ENCODE data around the gene DGCR8. TPM values are rescaled to one million over a fixed set of nuclear protein-coding genes. Genes with fewer than 3 reads are reported as not detected.

The DGCR8 gene
- total RNA-seq, 1 experiment from 2014 or later = 41.7 TPM

GRCh38 chr22:20111689-20112622 lies 31.9 kb downstream of the DGCR8 start:
- Histone ChIP-seq H3K9me3 (ENCODE audit: low read length) (no peaks in the 10 kb centered on the region), H3K9ac (ENCODE audit: low read length) (no peak overlapping the region), H3K9me2 (replicated peaks; ENCODE audit: low read length) (no peaks in the 10 kb centered on the region), H3K36me3 (ENCODE audit: low read depth, low read length) (peaks cover 25% of the 10 kb centered on the region), H3K4me3 (ENCODE audit: low read length) (no peak overlapping the region), H3F3A (ENCODE audit: low read length, unreplicated experiment) (no peaks in the 10 kb centered on the region), H3K27me3 (ENCODE audit: low read length) (no peaks in the 10 kb centered on the region), H2AFZ (ENCODE audit: low read length) (no peak overlapping the region), H4K20me1 (ENCODE audit: low read length) (no peaks in the 10 kb centered on the region), H3K79me2 (ENCODE audit: low read length) (peaks cover 28% of the 10 kb centered on the region), H3K4me2 (ENCODE audit: low read length) (no peak overlapping the region), H3K4me1 (ENCODE audit: insufficient read depth, low read length) (peaks cover 11% of the 10 kb centered on the region; the same call in 1 of the 2 replicates), H3K27ac (ENCODE audit: low read length) (no peak overlapping the region)
- no TSS peak for BruUV-seq (replicated peaks)
- POLR2A ChIA-PET (ENCODE audit: unreplicated experiment) = no interaction called here
- DNase-seq = no peak
- no peak for ATAC-seq
- TF ChIP-seq EZH2 (IDR thresholded peaks at IDR 0.05; ENCODE audit: low read length, unreplicated experiment) (no peak), EZH2phosphoT487 (IDR thresholded peaks at IDR 0.05; ENCODE audit: borderline replicate concordance, low read length) (no peak)
- TF ChIP-seq, protein P1, sequence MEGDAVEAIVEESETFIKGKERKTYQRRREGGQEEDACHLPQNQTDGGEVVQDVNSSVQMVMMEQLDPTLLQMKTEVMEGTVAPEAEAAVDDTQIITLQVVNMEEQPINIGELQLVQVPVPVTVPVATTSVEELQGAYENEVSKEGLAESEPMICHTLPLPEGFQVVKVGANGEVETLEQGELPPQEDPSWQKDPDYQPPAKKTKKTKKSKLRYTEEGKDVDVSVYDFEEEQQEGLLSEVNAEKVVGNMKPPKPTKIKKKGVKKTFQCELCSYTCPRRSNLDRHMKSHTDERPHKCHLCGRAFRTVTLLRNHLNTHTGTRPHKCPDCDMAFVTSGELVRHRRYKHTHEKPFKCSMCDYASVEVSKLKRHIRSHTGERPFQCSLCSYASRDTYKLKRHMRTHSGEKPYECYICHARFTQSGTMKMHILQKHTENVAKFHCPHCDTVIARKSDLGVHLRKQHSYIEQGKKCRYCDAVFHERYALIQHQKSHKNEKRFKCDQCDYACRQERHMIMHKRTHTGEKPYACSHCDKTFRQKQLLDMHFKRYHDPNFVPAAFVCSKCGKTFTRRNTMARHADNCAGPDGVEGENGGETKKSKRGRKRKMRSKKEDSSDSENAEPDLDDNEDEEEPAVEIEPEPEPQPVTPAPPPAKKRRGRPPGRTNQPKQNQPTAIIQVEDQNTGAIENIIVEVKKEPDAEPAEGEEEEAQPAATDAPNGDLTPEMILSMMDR (conservative IDR thresholded peaks at IDR 0.05; ENCODE audit: low read depth, low read length) = no peak
- CTCF ChIA-PET = no interaction called here
- intact Hi-C loops (cut with micrococcal nuclease) = no loop called here

DNA sequence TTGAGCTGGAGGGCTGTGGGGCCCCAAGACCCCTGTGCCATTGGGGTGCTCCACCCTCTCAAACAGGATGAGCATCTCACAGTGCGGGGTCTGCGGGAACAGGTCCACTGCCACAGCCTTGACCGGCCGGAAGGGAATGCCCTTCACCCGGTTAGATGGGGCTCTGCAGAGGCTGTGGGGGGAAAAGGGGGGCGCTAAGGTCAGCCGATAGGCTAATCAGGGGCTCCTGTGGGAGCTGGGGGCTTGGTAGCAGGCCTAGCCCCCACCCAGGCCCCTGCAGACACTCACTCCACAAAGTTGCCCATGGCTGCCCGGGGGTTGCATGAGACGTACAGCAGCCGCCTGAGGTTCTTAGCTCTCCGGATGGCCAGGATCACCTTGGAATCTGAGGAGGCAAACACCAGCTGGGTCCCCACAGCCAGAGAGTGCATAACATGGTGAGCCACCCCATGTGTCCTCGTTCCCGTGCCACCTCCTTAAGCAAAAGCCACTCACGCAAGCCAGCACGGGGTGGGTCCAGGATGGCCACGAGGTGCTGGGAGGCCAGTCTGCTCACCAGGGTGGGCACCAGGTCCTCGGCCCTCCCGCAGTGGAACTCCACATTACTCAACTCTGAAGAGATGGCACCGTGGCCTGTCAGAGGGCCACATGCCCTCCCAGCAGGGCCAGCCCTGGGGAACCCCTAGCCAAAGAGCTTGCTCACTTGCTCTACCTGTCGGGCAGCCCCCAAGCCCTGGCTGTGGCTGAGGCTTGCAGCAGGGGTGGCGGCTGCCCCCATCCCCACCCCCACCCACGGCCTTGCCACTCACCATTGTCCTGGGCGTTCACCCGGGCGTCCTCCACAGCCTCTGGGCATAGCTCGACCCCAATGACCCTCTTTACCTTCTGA lies 32.8 kb downstream of the DGCR8 start:
- Histone ChIP-seq H3K9ac (ENCODE audit: low read length) (no peak overlapping the region), H3F3A (ENCODE audit: low read length, unreplicated experiment) (no peaks in the 10 kb centered on the region), H3K4me1 (ENCODE audit: insufficient read depth, low read length) (peaks cover 11% of the 10 kb centered on the region; the same call in 1 of the 2 replicates), H3K79me2 (ENCODE audit: low read length) (peaks cover 31% of the 10 kb centered on the region), H3K27ac (ENCODE audit: low read length) (no peak overlapping the region), H3K36me3 (ENCODE audit: low read depth, low read length) (peaks cover 25% of the 10 kb centered on the region), H3K4me3 (ENCODE audit: low read length) (no peak overlapping the region), H3K27me3 (ENCODE audit: low read length) (no peaks in the 10 kb centered on the region), H3K9me3 (ENCODE audit: low read length) (no peaks in the 10 kb centered on the region), H3K9me2 (replicated peaks; ENCODE audit: low read length) (no peaks in the 10 kb centered on the region), H3K4me2 (ENCODE audit: low read length) (no peak overlapping the region), H4K20me1 (ENCODE audit: low read length) (no peaks in the 10 kb centered on the region), H2AFZ (ENCODE audit: low read length) (no peak overlapping the region)
- BruUV-seq (replicated peaks) = no TSS peak
- ChIA-PET CTCF (no interaction called here), POLR2A (ENCODE audit: unreplicated experiment) (no interaction called here)
- DNase-seq = no peak
- TF ChIP-seq, protein P1 (conservative IDR thresholded peaks at IDR 0.05; ENCODE audit: low read depth, low read length) = no peak
- TF ChIP-seq EZH2 (IDR thresholded peaks at IDR 0.05; ENCODE audit: low read length, unreplicated experiment) = no peak
- ATAC-seq = no peak
- intact Hi-C loops (cut with micrococcal nuclease) = no loop called here
